ENCODE measurements around the gene LHFPL2.

The LHFPL2 gene

GRCh38 chr5:78642701-78643100 lies 5.9 kb downstream of the LHFPL2 start:
- no peak for DNase-seq (ENCODE audit: low read depth in 3 of 3)

GRCh38 chr5:78640662-78641474 lies 7.7 kb downstream of the LHFPL2 start:
- DNase-seq (ENCODE audit: low read depth in 3 of 3), result no peak

GRCh38 chr5:78639791-78640190 lies 8.8 kb downstream of the LHFPL2 start:
- DNase-seq (ENCODE audit: low read depth in 3 of 3), result no peak

- no peak for DNase-seq (ENCODE audit: low read depth in 3 of 3)
Measured at GRCh38 chr5:78638973-78639669, 9.5 kb downstream of the LHFPL2 start.

GRCh38 chr5:78638423-78638822 lies 10.1 kb downstream of the LHFPL2 start:
- no peak for DNase-seq (ENCODE audit: low read depth in 3 of 3)

- no peak for DNase-seq (ENCODE audit: low read depth in 3 of 3)
Measured at GRCh38 chr5:78637468-78637867, 11.1 kb downstream of the LHFPL2 start.

- DNase-seq (ENCODE audit: low read depth in 3 of 3), result no peak
Measured at GRCh38 chr5:78636682-78637081, 11.9 kb downstream of the LHFPL2 start.

GRCh38 chr5:78634634-78635033 lies 13.9 kb downstream of the LHFPL2 start:
- no peak for DNase-seq (ENCODE audit: low read depth in 3 of 3)

GRCh38 chr5:78634229-78634628 lies 14.3 kb downstream of the LHFPL2 start:
- DNase-seq (ENCODE audit: low read depth in 3 of 3), result no peak

- no peak for DNase-seq (ENCODE audit: low read depth in 3 of 3)
Measured at GRCh38 chr5:78633700-78634099, 14.9 kb downstream of the LHFPL2 start.

GRCh38 chr5:78632467-78632866 lies 16.1 kb downstream of the LHFPL2 start:
- no peak for DNase-seq (ENCODE audit: low read depth in 3 of 3)

- no peak for DNase-seq (ENCODE audit: low read depth in 3 of 3)
Measured at GRCh38 chr5:78631931-78632330, 16.6 kb downstream of the LHFPL2 start.

- no peak for DNase-seq (ENCODE audit: low read depth in 3 of 3)
Measured at GRCh38 chr5:78630047-78630446, 18.5 kb downstream of the LHFPL2 start.

GRCh38 chr5:78629624-78630023 lies 18.9 kb downstream of the LHFPL2 start:
- no peak for DNase-seq (ENCODE audit: low read depth in 3 of 3)

GRCh38 chr5:78628270-78628992 lies 20.1 kb downstream of the LHFPL2 start:
- no peak for DNase-seq (ENCODE audit: low read depth in 3 of 3)

GRCh38 chr5:78627766-78628165 lies 20.8 kb downstream of the LHFPL2 start:
- DNase-seq (ENCODE audit: low read depth in 3 of 3), result no peak

GRCh38 chr5:78627175-78627574 lies 21.4 kb downstream of the LHFPL2 start:
- no peak for DNase-seq (ENCODE audit: low read depth in 3 of 3)

- no peak for DNase-seq (ENCODE audit: low read depth in 3 of 3)
Measured at GRCh38 chr5:78626009-78626571, 22.5 kb downstream of the LHFPL2 start.

- no peak for DNase-seq (ENCODE audit: low read depth in 3 of 3)
Measured at GRCh38 chr5:78624992-78625391, 23.6 kb downstream of the LHFPL2 start.

- DNase-seq (ENCODE audit: low read depth in 3 of 3), result no peak
Measured at GRCh38 chr5:78624011-78624541, 24.5 kb downstream of the LHFPL2 start.

GRCh38 chr5:78622302-78622971 lies 26.1 kb downstream of the LHFPL2 start:
- no peak for DNase-seq (ENCODE audit: low read depth in 3 of 3)
